ENCODE data around the gene GSG1L. TPM values are rescaled to one million over a fixed set of nuclear protein-coding genes. Genes with fewer than 3 reads are reported as not detected.

GSG1L gene
- total and polyA plus RNA-seq, 2 experiments from 2014 or later = not detected

DNA sequence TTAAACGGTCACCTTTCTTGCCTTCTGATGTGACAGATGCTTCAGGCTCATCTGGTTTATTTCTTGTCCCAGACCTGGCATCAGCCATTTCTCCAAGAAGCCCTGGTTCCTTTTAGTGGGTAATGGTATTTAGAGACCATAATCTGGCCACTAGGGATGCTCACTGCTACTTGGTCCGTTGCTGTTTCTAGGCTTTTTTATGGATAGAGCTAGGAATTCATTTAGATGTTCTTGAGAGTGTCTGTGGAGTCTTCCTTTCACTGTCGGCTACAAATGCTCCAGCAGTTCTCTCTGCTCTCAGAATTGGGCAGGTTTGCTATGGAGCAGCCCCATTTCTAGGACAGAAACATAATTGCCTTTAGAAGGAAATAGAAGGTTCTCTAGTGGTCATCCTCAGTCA lies 299.1 kb downstream of the GSG1L start:
- no peaks in the 10 kb centered on the region for H3K9me2 ChIP-seq (replicated peaks; ENCODE audit: insufficient read depth)
- H3K4me2 ChIP-seq = no peak overlapping the region
- 90% methylated on average over 3 of the region's 3 CpGs for WGBS (ENCODE audit: low lambda C conversion rate, missing lambda C conversion rate)
- H3K4me3 ChIP-seq = no peak overlapping the region
- TF ChIP-seq EZH2 (IDR thresholded peaks at IDR 0.05; ENCODE audit: borderline replicate concordance) (no peak), CTCF (IDR thresholded peaks at IDR 0.05; ENCODE audit: poor library complexity) (no peak), EZH2phosphoT487 (IDR thresholded peaks at IDR 0.05; ENCODE audit: low read depth, severe bottlenecking, unreplicated experiment) (no peak)
- no peak overlapping the region for H3K27ac ChIP-seq
- H3K79me2 ChIP-seq = no peaks in the 10 kb centered on the region
- DNase-seq (ENCODE audit: low spot score) = no peak
- H4K20me1 ChIP-seq (ENCODE audit: insufficient read depth, poor library complexity, severe bottlenecking) = no peaks in the 10 kb centered on the region
- no peaks in the 10 kb centered on the region for H3K36me3 ChIP-seq (replicated peaks; ENCODE audit: insufficient read depth, low read depth)
- H3K27me3 ChIP-seq = no peaks in the 10 kb centered on the region
- H3K9me3 ChIP-seq (ENCODE audit: low read depth) = no peaks in the 10 kb centered on the region
- H3K4me1 ChIP-seq (ENCODE audit: insufficient read depth) = no peaks in the 10 kb centered on the region
- H2AFZ ChIP-seq = no peak overlapping the region

DNA sequence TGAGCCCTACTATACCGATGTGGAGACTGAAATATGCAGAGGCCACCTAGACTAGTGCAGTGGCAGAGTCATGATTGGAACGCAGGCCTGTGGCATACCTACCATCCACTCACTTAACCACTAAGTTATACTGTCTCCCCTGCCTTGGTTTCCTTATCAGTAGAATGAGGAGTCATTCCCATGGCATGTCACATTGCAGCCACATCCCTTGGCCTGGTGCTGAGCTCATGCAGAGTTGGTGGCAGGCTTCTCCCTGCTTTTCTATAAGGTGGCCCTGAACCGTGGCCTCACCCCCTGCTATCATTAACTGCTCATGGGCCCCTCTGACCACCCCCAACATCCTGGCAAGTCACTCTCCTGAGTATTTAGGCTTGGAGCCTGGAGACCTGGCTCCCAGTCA lies 301.1 kb downstream of the GSG1L start:
- H2AFZ ChIP-seq = no peak overlapping the region
- no peak overlapping the region for H3K4me2 ChIP-seq
- no peaks in the 10 kb centered on the region for H3K27me3 ChIP-seq
- WGBS (ENCODE audit: low lambda C conversion rate, missing lambda C conversion rate) = 93% methylated on average over 3 of the region's 3 CpGs
- no peaks in the 10 kb centered on the region for H3K4me1 ChIP-seq (ENCODE audit: insufficient read depth)
- no peaks in the 10 kb centered on the region for H4K20me1 ChIP-seq (ENCODE audit: insufficient read depth, poor library complexity, severe bottlenecking)
- no peak for TF ChIP-seq CTCF (IDR thresholded peaks at IDR 0.05; ENCODE audit: poor library complexity)
- TF ChIP-seq EZH2phosphoT487 (IDR thresholded peaks at IDR 0.05; ENCODE audit: low read depth, severe bottlenecking, unreplicated experiment) = no peak
- TF ChIP-seq EZH2 (IDR thresholded peaks at IDR 0.05; ENCODE audit: borderline replicate concordance) = no peak
- no peak overlapping the region for H3K27ac ChIP-seq
- no peak for DNase-seq (ENCODE audit: low spot score)
- H3K4me3 ChIP-seq = no peak overlapping the region
- no peaks in the 10 kb centered on the region for H3K9me3 ChIP-seq (ENCODE audit: low read depth)
- H3K79me2 ChIP-seq = no peaks in the 10 kb centered on the region
- H3K9me2 ChIP-seq (replicated peaks; ENCODE audit: insufficient read depth) = no peaks in the 10 kb centered on the region
- H3K36me3 ChIP-seq (replicated peaks; ENCODE audit: insufficient read depth, low read depth) = no peaks in the 10 kb centered on the region

DNA sequence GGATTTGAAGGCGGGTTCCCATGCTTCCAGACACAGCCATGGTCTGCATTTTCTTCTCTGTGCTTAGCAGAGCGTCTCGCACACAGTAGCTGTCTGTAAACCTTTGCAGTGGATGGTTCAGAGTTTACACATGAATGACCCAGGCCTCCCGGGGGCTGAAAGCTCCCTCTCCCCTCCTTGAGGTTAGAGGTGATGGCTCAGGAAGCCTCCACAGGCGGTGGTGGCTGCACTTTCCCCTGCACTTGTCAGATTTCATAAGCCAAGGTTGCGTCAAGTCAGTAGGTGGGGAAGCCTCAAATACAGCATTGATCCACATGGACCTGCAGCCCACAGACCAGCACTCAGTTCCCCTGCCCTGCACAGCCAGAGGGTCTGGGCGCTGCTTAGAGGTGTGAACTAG lies 301.7 kb downstream of the GSG1L start:
- TF ChIP-seq EZH2phosphoT487 (IDR thresholded peaks at IDR 0.05; ENCODE audit: low read depth, severe bottlenecking, unreplicated experiment) = no peak
- H3K79me2 ChIP-seq = no peaks in the 10 kb centered on the region
- H3K27ac ChIP-seq = no peak overlapping the region
- no peaks in the 10 kb centered on the region for H3K36me3 ChIP-seq (replicated peaks; ENCODE audit: insufficient read depth, low read depth)
- H3K4me1 ChIP-seq (ENCODE audit: insufficient read depth) = no peaks in the 10 kb centered on the region
- 83% methylated on average over 7 of the region's 7 CpGs for WGBS (ENCODE audit: low lambda C conversion rate, missing lambda C conversion rate)
- no peak for DNase-seq (ENCODE audit: low spot score)
- H3K4me3 ChIP-seq = no peak overlapping the region
- no peak overlapping the region for H3K4me2 ChIP-seq
- no peaks in the 10 kb centered on the region for H4K20me1 ChIP-seq (ENCODE audit: insufficient read depth, poor library complexity, severe bottlenecking)
- no peaks in the 10 kb centered on the region for H3K9me3 ChIP-seq (ENCODE audit: low read depth)
- H3K27me3 ChIP-seq = no peaks in the 10 kb centered on the region
- no peak overlapping the region for H2AFZ ChIP-seq
- H3K9me2 ChIP-seq (replicated peaks; ENCODE audit: insufficient read depth) = no peaks in the 10 kb centered on the region

- no peaks in the 10 kb centered on the region for H3K36me3 ChIP-seq (replicated peaks; ENCODE audit: insufficient read depth, low read depth)
- no peak overlapping the region for H3K27ac ChIP-seq
- H4K20me1 ChIP-seq (ENCODE audit: insufficient read depth, poor library complexity, severe bottlenecking) = no peaks in the 10 kb centered on the region
- H3K4me2 ChIP-seq = no peak overlapping the region
- no peak overlapping the region for H2AFZ ChIP-seq
- WGBS (ENCODE audit: low lambda C conversion rate, missing lambda C conversion rate) = 95% methylated on average over 4 of the region's 4 CpGs
- no peaks in the 10 kb centered on the region for H3K79me2 ChIP-seq
- no peak for DNase-seq (ENCODE audit: low spot score)
- no peaks in the 10 kb centered on the region for H3K27me3 ChIP-seq
- no peak overlapping the region for H3K4me3 ChIP-seq
- H3K9me2 ChIP-seq (replicated peaks; ENCODE audit: insufficient read depth) = no peaks in the 10 kb centered on the region
- no peaks in the 10 kb centered on the region for H3K4me1 ChIP-seq (ENCODE audit: insufficient read depth)
- no peaks in the 10 kb centered on the region for H3K9me3 ChIP-seq (ENCODE audit: low read depth)
- TF ChIP-seq EZH2 (IDR thresholded peaks at IDR 0.05; ENCODE audit: borderline replicate concordance) (no peak), EZH2phosphoT487 (IDR thresholded peaks at IDR 0.05; ENCODE audit: low read depth, severe bottlenecking, unreplicated experiment) (no peak), CTCF (IDR thresholded peaks at IDR 0.05; ENCODE audit: poor library complexity) (no peak)
Measured at GRCh38 chr16:27760789-27761176, 302.7 kb downstream of the GSG1L start.
